Right cardiac atrium (tissue), 5 donors: ENCODE results near the gene TRIM2. TPM values are rescaled to one million over a fixed set of nuclear protein-coding genes. Genes with fewer than 3 reads are reported as not detected.

Source experiments
- ATAC-seq, 2 donors: fragments of 200-7000 bp; cut with Tn5 transposase; one replicate each; pipeline versions ENCODE4 v1.8.0 to v1.9.1; 2020; ENCODE audit warnings: moderate library complexity in 2 of 2, mild to moderate bottlenecking in 1 of 2
- DNase-seq, 3 donors: peaks; one replicate each; pipeline ENCODE4 v3.0.0-alpha.2; 2020
- H3K27ac ChIP-seq: one replicate; pipeline ENCODE4 v1.5.1; 2013; ENCODE audit warnings: mild to moderate bottlenecking, low read length, control low read depth, moderate library complexity
- H3K27me3 ChIP-seq: one replicate; pipeline ENCODE4 v1.6.1; 2013; ENCODE audit not compliant: control insufficient read depth, insufficient read depth
- H3K4me1 ChIP-seq: one replicate; pipeline ENCODE4 v1.6.1; 2013; ENCODE audit warnings: low read length; ENCODE audit not compliant: control insufficient read depth, insufficient read depth
- H3K4me3 ChIP-seq: one replicate; pipeline ENCODE4 v1.5.1; 2013; ENCODE audit warnings: low read length, control low read depth
- H3K9me3 ChIP-seq: one replicate; pipeline ENCODE4 v1.6.1; 2013; ENCODE audit warnings: low read length; ENCODE audit not compliant: control insufficient read depth
- WGBS: extraction: QIAGEN DNeasy Blood & Tissue Kit; methylation state at CpG from one replicate; pipeline ENCODE4 v1.1.7; 2013; 5-methylcytosine and 5-hydroxymethylcytosine counted together
- intact Hi-C, 4 donors: fragments of 100-400 bp; cut with DNase I; formaldehyde crosslinking; loops; one replicate each; pipeline versions ENCODE4 v1.11.0 to v1.14.0; 2022 to 2023
- polyA plus RNA-seq: library from polyadenylated mRNA; stranded (reverse); fragments of 200-250 nt; gene quantifications from one replicate; pipeline ENCODE4 v1.2.3, GENCODE V29; 2013
- total RNA-seq, 4 donors: library from RNA; stranded (reverse); fragmentation: NEBNext Ultra II Directional; extraction: Animal tissue kit (Norgen Biotek cat#: 25700); gene quantifications; one replicate each; pipeline ENCODE4 v1.2.1, GENCODE V29; 2021
- donor health status: healthy with polysubstance abuse.
- donor health status: DM: no; HTN: yes; CAD: no.
- donor health status: DM: no; HTN: no; CAD: no.
- donor health status: DM: no; HTN: yes; CAD: no; lungs with severe emphysema.
- donor health status: DM: yes; HTN: yes; CAD: no.

Gene TRIM2
- total and polyA plus RNA-seq, 5 donors, result 7.6 to 45.3 (median 28.4) TPM

- intact Hi-C loops, result no loop called here
- no peaks in the 10 kb centered on the region for H3K9me3 ChIP-seq
- H3K27me3 ChIP-seq, result no peaks in the 10 kb centered on the region
- no peak overlapping the region for H3K27ac ChIP-seq
- H3K4me3 ChIP-seq, result no peak overlapping the region
- ATAC-seq, result no peak
- H3K4me1 ChIP-seq, result no peaks in the 10 kb centered on the region
- DNase-seq, result no peak
These were observed 129.6 kb downstream of the TRIM2 start for GRCh38 chr4:153333874-153334273.

- H3K4me3 ChIP-seq, result no peak overlapping the region
These were observed 131.4 kb downstream of the TRIM2 start for GRCh38 chr4:153335665-153336064.

GRCh38 chr4:153337686-153338085 is 133.4 kb downstream of the TRIM2 start:
- WGBS, result 67% methylated on average over 4 of the region's 4 CpGs
- Histone ChIP-seq H3K4me1 (no peaks in the 10 kb centered on the region), H3K9me3 (no peaks in the 10 kb centered on the region), H3K27ac (no peak overlapping the region), H3K27me3 (no peaks in the 10 kb centered on the region), H3K4me3 (no peak overlapping the region)
- no peak for ATAC-seq
- intact Hi-C loops, result no loop called here
- no peak for DNase-seq

More at GRCh38 chr4:153335665-153336064, 131.4 kb downstream of the TRIM2 start:
- H3K27me3 ChIP-seq, result no peaks in the 10 kb centered on the region
- H3K27ac ChIP-seq, result no peak overlapping the region
- no peak for DNase-seq
- 85% methylated on average over 4 of the region's 4 CpGs for WGBS
- no peaks in the 10 kb centered on the region for H3K9me3 ChIP-seq
- H3K4me1 ChIP-seq, result no peaks in the 10 kb centered on the region
- intact Hi-C loops, result no loop called here
- no peak for ATAC-seq

- Histone ChIP-seq H3K4me1 (no peaks in the 10 kb centered on the region), H3K27me3 (no peaks in the 10 kb centered on the region), H3K4me3 (no peak overlapping the region), H3K9me3 (no peaks in the 10 kb centered on the region), H3K27ac (peak overlapping the region; percentile 30)
- no peak for DNase-seq
- no peak for ATAC-seq
- intact Hi-C loops, result loop anchor here (2.0 to 10.0 kb wide), 6 partner anchors 93 to 413 kb away; partner anchors contain the start of gene TMEM131L (in 1 of the 4)
- 45% methylated on average over 5 of the region's 5 CpGs for WGBS
These were observed 137.4 kb downstream of the TRIM2 start for GRCh38 chr4:153341575-153342090.

GRCh38 chr4:153342751-153343552 is 138.7 kb downstream of the TRIM2 start:
- Histone ChIP-seq H3K9me3 (no peaks in the 10 kb centered on the region), H3K27me3 (no peaks in the 10 kb centered on the region), H3K4me3 (no peak overlapping the region), H3K4me1 (no peaks in the 10 kb centered on the region), H3K27ac (no peak overlapping the region)
- DNase-seq, result no peak
- WGBS, result 94% methylated on average over 6 of the region's 6 CpGs
- ATAC-seq, result no peak
- intact Hi-C loops, result loop anchor here (2.0 to 10.0 kb wide), 6 partner anchors 92 to 412 kb away; partner anchors contain the start of gene TMEM131L (in 1 of the 4)

GRCh38 chr4:153344131-153345011 is 140.1 kb downstream of the TRIM2 start, which contains the start of gene MND1:
MND1 (plus strand) TSS chr4:153344688; CDS start chr4:153344738, 50 bp downstream.
- Histone ChIP-seq H3K9me3 (no peaks in the 10 kb centered on the region), H3K27ac (no peak within 1 kb of the TSS), H3K4me1 (no peaks in the 10 kb centered on the region), H3K4me3 (peak within 1 kb of the TSS; percentile 86), H3K27me3 (no peaks in the 10 kb centered on the region)
- under 1% methylated on average over 86 of the region's 86 CpGs for WGBS
- intact Hi-C loops, result loop anchor here (2.0 to 10.0 kb wide), 7 partner anchors 90 to 410 kb away; partner anchors contain the start of gene TMEM131L (in 1 of the 4)
- ATAC-seq, result peak; percentile 96 to 97
- DNase-seq, result peak; percentile 84 to 94 (median 93)

GRCh38 chr4:153345012-153345981 is 141.1 kb downstream of the TRIM2 start:
- H3K9me3 ChIP-seq, result no peaks in the 10 kb centered on the region
- WGBS, result 2% methylated on average over 44 of the region's 44 CpGs
- peak; percentile 60 to 63 for ATAC-seq
- intact Hi-C loops, result loop anchor here (2.0 to 10.0 kb wide), 6 partner anchors 90 to 410 kb away; partner anchors contain the start of gene TMEM131L (in 1 of the 4)
- no peaks in the 10 kb centered on the region for H3K27me3 ChIP-seq
- peak; percentile 33 to 62 (median 59) for DNase-seq
- no peaks in the 10 kb centered on the region for H3K4me1 ChIP-seq
- H3K4me3 ChIP-seq, result peak overlapping the region; percentile 86
- H3K27ac ChIP-seq, result no peak overlapping the region

- H3K27me3 ChIP-seq, result no peaks in the 10 kb centered on the region
- H3K27ac ChIP-seq, result no peak overlapping the region
- 66% methylated on average over 2 of the region's 2 CpGs for WGBS
- DNase-seq, result no peak
- no peaks in the 10 kb centered on the region for H3K4me1 ChIP-seq
- H3K4me3 ChIP-seq, result peak overlapping the region; percentile 86
- intact Hi-C loops, result loop anchor here (5.0 to 10.0 kb wide), 5 partner anchors 89 to 409 kb away; partner anchors contain the start of gene TMEM131L (in 1 of the 4)
- H3K9me3 ChIP-seq, result no peaks in the 10 kb centered on the region
- no peak for ATAC-seq
These were observed 141.8 kb downstream of the TRIM2 start for GRCh38 chr4:153346031-153346430.

GRCh38 chr4:153346563-153346962 is 142.3 kb downstream of the TRIM2 start:
- 80% methylated on average over 5 of the region's 5 CpGs for WGBS
- Histone ChIP-seq H3K4me1 (no peaks in the 10 kb centered on the region), H3K27ac (no peak overlapping the region), H3K9me3 (no peaks in the 10 kb centered on the region), H3K27me3 (no peaks in the 10 kb centered on the region), H3K4me3 (no peak overlapping the region)
- ATAC-seq, result no peak
- DNase-seq, result no peak
- intact Hi-C loops, result loop anchor here (5.0 to 10.0 kb wide), 5 partner anchors 88 to 408 kb away; partner anchors contain the start of gene TMEM131L (in 1 of the 4)

- DNase-seq (no peak), ATAC-seq (no peak)
- no peaks in the 10 kb centered on the region for H3K9me3 ChIP-seq
- H3K4me1 ChIP-seq, result no peaks in the 10 kb centered on the region
- intact Hi-C loops, result loop anchor here (5.0 to 10.0 kb wide), 5 partner anchors 88 to 408 kb away; partner anchors contain the start of gene TMEM131L (in 1 of the 4)
- no peaks in the 10 kb centered on the region for H3K27me3 ChIP-seq
- no peak overlapping the region for H3K4me3 ChIP-seq
- H3K27ac ChIP-seq, result no peak overlapping the region
These were observed 142.9 kb downstream of the TRIM2 start for GRCh38 chr4:153347117-153347516.
